Frontal cortex (tissue), 4 donors: ENCODE results near the gene MAP3K7CL. TPM values are rescaled to one million over a fixed set of nuclear protein-coding genes. Genes with fewer than 3 reads are reported as not detected.

Experiments used
- DNase-seq, 2 donors: peaks; one replicate each; pipeline ENCODE4 v3.0.0; 2012; ENCODE audit warnings: low spot score in 2 of 2
- FAIRE-seq: peaks from 2 replicates; lab custom pipeline; 2012; peaks lifted over from hg19 to GRCh38; lab: Jason Lieb, UNC
- total RNA-seq: library from RNA; depleted of rRNA; stranded (reverse); fragments of >200 nt; gene quantifications from one replicate; pipeline ENCODE4 v1.2.3, GENCODE V29; 2014
- donor health status: control.
- donor health status: control.
- donor health status: control.

The MAP3K7CL gene
- total RNA-seq, 1 donor from 2014 or later: 1.2 TPM

- FAIRE-seq (no peak), DNase-seq (no peak)
These were observed 60.5 kb downstream of the MAP3K7CL start for GRCh38 chr21:29190923-29191331.

- FAIRE-seq (no peak), DNase-seq (no peak)
These were observed 62.6 kb downstream of the MAP3K7CL start for GRCh38 chr21:29193072-29193471.

GRCh38 chr21:29193901-29194300 lies 63.5 kb downstream of the MAP3K7CL start:
- no peak for FAIRE-seq
- no peak for DNase-seq

GRCh38 chr21:29194342-29194741 lies 63.9 kb downstream of the MAP3K7CL start:
- FAIRE-seq (no peak), DNase-seq (no peak)

GRCh38 chr21:29194847-29195246 lies 64.4 kb downstream of the MAP3K7CL start:
- FAIRE-seq: no peak
- no peak for DNase-seq

- peak in 1 of 2 donors; percentile 27 for DNase-seq
These were observed 65.7 kb downstream of the MAP3K7CL start for GRCh38 chr21:29195981-29196669.

GRCh38 chr21:29196670-29197191 lies 66.3 kb downstream of the MAP3K7CL start:
- FAIRE-seq: no peak
- DNase-seq: no peak

More at GRCh38 chr21:29195981-29196669, 65.7 kb downstream of the MAP3K7CL start:
- FAIRE-seq: no peak

- DNase-seq: no peak
- FAIRE-seq: no peak
These were observed 70.7 kb downstream of the MAP3K7CL start for GRCh38 chr21:29201186-29201585.

- DNase-seq (no peak), FAIRE-seq (no peak)
These were observed 74.6 kb downstream of the MAP3K7CL start for GRCh38 chr21:29205009-29205408.

GRCh38 chr21:29205988-29206387 lies 75.5 kb downstream of the MAP3K7CL start:
- no peak for FAIRE-seq

GRCh38 chr21:29206445-29206844 lies 76.0 kb downstream of the MAP3K7CL start:
- DNase-seq (no peak), FAIRE-seq (no peak)

More at GRCh38 chr21:29205988-29206387, 75.5 kb downstream of the MAP3K7CL start:
- no peak for DNase-seq

GRCh38 chr21:29207201-29207600 lies 76.8 kb downstream of the MAP3K7CL start:
- FAIRE-seq: no peak
- DNase-seq: no peak

- no peak for FAIRE-seq
- no peak for DNase-seq
These were observed 77.7 kb downstream of the MAP3K7CL start for GRCh38 chr21:29208044-29208681.

GRCh38 chr21:29208682-29209059 lies 78.2 kb downstream of the MAP3K7CL start:
- DNase-seq (no peak), FAIRE-seq (no peak)

- DNase-seq: no peak
These were observed 79.3 kb downstream of the MAP3K7CL start for GRCh38 chr21:29209696-29210095.

GRCh38 chr21:29211205-29211604 lies 80.8 kb downstream of the MAP3K7CL start:
- DNase-seq (no peak), FAIRE-seq (no peak)

More at GRCh38 chr21:29209696-29210095, 79.3 kb downstream of the MAP3K7CL start:
- no peak for FAIRE-seq

- FAIRE-seq (no peak), DNase-seq (no peak)
These were observed 82.0 kb downstream of the MAP3K7CL start for GRCh38 chr21:29212446-29212845.

- DNase-seq (no peak), FAIRE-seq (no peak)
These were observed 83.3 kb downstream of the MAP3K7CL start for GRCh38 chr21:29213513-29214385.

GRCh38 chr21:29215709-29216108 lies 85.3 kb downstream of the MAP3K7CL start:
- no peak for FAIRE-seq

GRCh38 chr21:29217818-29218291 lies 87.4 kb downstream of the MAP3K7CL start:
- no peak for DNase-seq
- FAIRE-seq: no peak

More at GRCh38 chr21:29215709-29216108, 85.3 kb downstream of the MAP3K7CL start:
- DNase-seq: no peak
